ENCODE measurements around the gene HPS4.

DNA sequence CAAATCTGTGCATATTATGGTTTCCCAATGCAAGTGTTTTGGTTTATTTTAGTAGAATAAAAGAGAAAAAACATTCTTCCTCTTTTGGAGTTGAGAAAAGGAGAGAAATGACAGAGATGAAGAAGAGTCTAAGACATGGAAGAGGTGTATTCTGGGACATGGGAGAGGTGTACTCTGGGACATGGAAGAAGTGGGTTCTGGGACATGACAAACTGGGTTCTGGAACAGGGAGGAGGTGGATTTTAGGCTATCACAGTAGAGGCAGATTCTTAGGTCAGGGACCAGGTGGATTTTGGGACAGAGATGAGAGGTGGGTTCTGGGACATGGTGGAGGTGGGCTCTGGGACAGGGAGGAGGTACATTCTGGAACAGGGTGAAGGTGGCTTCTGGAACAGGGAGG, 56.7 kb downstream of the HPS4 start:
- TF ChIP-seq, protein P1, sequence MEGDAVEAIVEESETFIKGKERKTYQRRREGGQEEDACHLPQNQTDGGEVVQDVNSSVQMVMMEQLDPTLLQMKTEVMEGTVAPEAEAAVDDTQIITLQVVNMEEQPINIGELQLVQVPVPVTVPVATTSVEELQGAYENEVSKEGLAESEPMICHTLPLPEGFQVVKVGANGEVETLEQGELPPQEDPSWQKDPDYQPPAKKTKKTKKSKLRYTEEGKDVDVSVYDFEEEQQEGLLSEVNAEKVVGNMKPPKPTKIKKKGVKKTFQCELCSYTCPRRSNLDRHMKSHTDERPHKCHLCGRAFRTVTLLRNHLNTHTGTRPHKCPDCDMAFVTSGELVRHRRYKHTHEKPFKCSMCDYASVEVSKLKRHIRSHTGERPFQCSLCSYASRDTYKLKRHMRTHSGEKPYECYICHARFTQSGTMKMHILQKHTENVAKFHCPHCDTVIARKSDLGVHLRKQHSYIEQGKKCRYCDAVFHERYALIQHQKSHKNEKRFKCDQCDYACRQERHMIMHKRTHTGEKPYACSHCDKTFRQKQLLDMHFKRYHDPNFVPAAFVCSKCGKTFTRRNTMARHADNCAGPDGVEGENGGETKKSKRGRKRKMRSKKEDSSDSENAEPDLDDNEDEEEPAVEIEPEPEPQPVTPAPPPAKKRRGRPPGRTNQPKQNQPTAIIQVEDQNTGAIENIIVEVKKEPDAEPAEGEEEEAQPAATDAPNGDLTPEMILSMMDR (conservative IDR thresholded peaks at IDR 0.05 in 1 of 2, IDR thresholded peaks at IDR 0.05 in 1 of 2; ENCODE audit: low read depth in 1 of 2, low read length in 2 of 2): no peak
- TF ChIP-seq EZH2 (IDR thresholded peaks at IDR 0.05; ENCODE audit: low read length, missing control alignments): no peak
